A673 (cell line): Measurements from ENCODE around the gene RNF157. TPM values are rescaled to one million over a fixed set of nuclear protein-coding genes. Genes with fewer than 3 reads are reported as not detected.

ENCODE experiments used
- BruUV-seq: library from RNA; stranded (reverse); fragments of 400-500 nt; replicated peaks from 2 replicates; lab custom pipeline; 2021; lab: Mats Ljungman, UMichigan
- CTCF ChIA-PET: fragments of 300-600 bp; sonication (Branson Sonifier 250); formaldehyde crosslinking; loops from one replicate; lab custom pipeline; 2022; ENCODE audit warnings: antibody characterized with exemption; lab: Charles Lee
- POLR2A ChIA-PET: fragments of 300-600 bp; sonication (Branson Sonifier 250); formaldehyde crosslinking; loops from one replicate; lab custom pipeline; 2022; ENCODE audit warnings: antibody characterized with exemption; ENCODE audit not compliant: low non-redundant PET; lab: Charles Lee
- DNase-seq: peaks from one replicate; pipeline ENCODE4 v3.0.0-alpha.2; 2015; ENCODE audit warnings: low spot score
- H3K27ac ChIP-seq: fragments of 200-600 bp; sonication (generic); 2 replicates; pipeline ENCODE4 v1.5.1; 2016; ENCODE audit warnings: mixed run types, low read depth, mild to moderate bottlenecking, mixed read lengths, antibody characterized with exemption, low read length; ENCODE audit not compliant: poor library complexity, severe bottlenecking
- H3K27me3 ChIP-seq: fragments of 200-600 bp; sonication (generic); replicated peaks from 2 replicates; pipeline ENCODE4 v1.6.1; 2017; ENCODE audit warnings: mixed run types, low read depth, mild to moderate bottlenecking, mixed read lengths, antibody characterized with exemption, low read length; ENCODE audit not compliant: insufficient read depth, poor library complexity
- H3K36me3 ChIP-seq: fragments of 200-600 bp; sonication (generic); 2 replicates; pipeline ENCODE4 v1.6.1; 2016; ENCODE audit warnings: mixed run types, mild to moderate bottlenecking, mixed read lengths, antibody characterized with exemption, low read length; ENCODE audit not compliant: insufficient read depth, poor library complexity, severe bottlenecking
- H3K4me1 ChIP-seq: fragments of 200-600 bp; sonication (generic); 2 replicates; pipeline ENCODE4 v1.6.1; 2017; ENCODE audit warnings: mixed run types, mild to moderate bottlenecking, mixed read lengths, antibody characterized with exemption, low read length; ENCODE audit not compliant: insufficient read depth, poor library complexity, severe bottlenecking
- H3K4me3 ChIP-seq: fragments of 200-600 bp; sonication (generic); 2 replicates; pipeline ENCODE4 v1.5.1; 2016; ENCODE audit warnings: low read depth, mixed run types, mild to moderate bottlenecking, mixed read lengths, low read length; ENCODE audit not compliant: poor library complexity, severe bottlenecking
- H3K9me3 ChIP-seq: fragments of 200-600 bp; sonication (generic); 2 replicates; pipeline ENCODE4 v1.6.1; 2016; ENCODE audit warnings: mixed run types, low read depth, mild to moderate bottlenecking, mixed read lengths, antibody characterized with exemption, low read length; ENCODE audit not compliant: poor library complexity, severe bottlenecking
- CTCF ChIP-seq: fragments of 300-800, 200-600 bp; sonication (generic); conservative IDR thresholded peaks from 2 replicates; pipeline ENCODE4 v1.5.1; 2017; ENCODE audit warnings: low read depth, mild to moderate bottlenecking, antibody characterized with exemption, low read length, moderate library complexity, mixed read lengths
- EZH2 ChIP-seq: fragments of 200-600 bp; sonication (generic); IDR thresholded peaks from 2 replicates; pipeline ENCODE4 v1.6.1; 2017; ENCODE audit warnings: borderline replicate concordance, low read depth, mild to moderate bottlenecking, mixed read lengths, antibody characterized with exemption, low read length; ENCODE audit not compliant: poor library complexity, severe bottlenecking
- intact Hi-C: fragments of 100-400 bp; cut with micrococcal nuclease; formaldehyde crosslinking; loops from one replicate; pipeline ENCODE4 v1.10.0; 2022; ENCODE audit not compliant: unreplicated experiment
- total RNA-seq: library from RNA; stranded (reverse); gene quantifications from 2 replicates; pipeline ENCODE4 v1.2.3, GENCODE V29; 2021

Gene RNF157
- total RNA-seq, 1 experiment from 2014 or later: 0.56 TPM

- Histone ChIP-seq H3K27ac (no peak overlapping the region), H3K36me3 (no peaks in the 10 kb centered on the region), H3K4me1 (no peaks in the 10 kb centered on the region), H3K9me3 (no peaks in the 10 kb centered on the region), H3K27me3 (no peaks in the 10 kb centered on the region), H3K4me3 (no peak overlapping the region)
- intact Hi-C loops: no loop called here
- TF ChIP-seq CTCF: peak; percentile 47; the same call in 1 of the 2 replicates
- no peak for TF ChIP-seq EZH2
- POLR2A ChIA-PET: no interaction called here
- no TSS peak for BruUV-seq
- CTCF ChIA-PET: interaction anchor here (0.6 to 1.7 kb wide), 4 partner anchors 24 to 124 kb away, joined by 3 to 6 read pairs (median 4); partner anchors contain the start of gene CDK3
- DNase-seq: peak; percentile 56
These were observed 115.5 kb downstream of the RNF157 start for GRCh38 chr17:76124582-76125390.

GRCh38 chr17:76123749-76124581 lies 116.3 kb downstream of the RNF157 start:
- ChIA-PET CTCF (interaction anchor here (0.6 to 1.7 kb wide), 3 partner anchors 24 to 58 kb away, joined by 3 to 10 read pairs (median 4); no protein-coding TSS in a partner anchor), POLR2A (no interaction called here)
- intact Hi-C loops: no loop called here
- no peak overlapping the region for H3K4me3 ChIP-seq
- H3K9me3 ChIP-seq: no peaks in the 10 kb centered on the region
- TF ChIP-seq EZH2 (no peak), CTCF (no peak)
- DNase-seq: no peak
- BruUV-seq: no TSS peak
- no peaks in the 10 kb centered on the region for H3K36me3 ChIP-seq
- no peak overlapping the region for H3K27ac ChIP-seq
- H3K27me3 ChIP-seq: no peaks in the 10 kb centered on the region
- no peaks in the 10 kb centered on the region for H3K4me1 ChIP-seq

- ChIA-PET CTCF (interaction anchor here (1.6 kb wide), 1 partner anchor 59 kb away, joined by 10 read pairs; no protein-coding TSS in a partner anchor), POLR2A (no interaction called here)
- no peaks in the 10 kb centered on the region for H3K9me3 ChIP-seq
- H3K4me1 ChIP-seq: no peaks in the 10 kb centered on the region
- no peak overlapping the region for H3K27ac ChIP-seq
- no peak for DNase-seq
- no peak for TF ChIP-seq EZH2
- no peak for TF ChIP-seq CTCF
- H3K36me3 ChIP-seq: no peaks in the 10 kb centered on the region
- no TSS peak for BruUV-seq
- intact Hi-C loops: no loop called here
- no peak overlapping the region for H3K4me3 ChIP-seq
- H3K27me3 ChIP-seq: no peaks in the 10 kb centered on the region
These were observed 117.1 kb downstream of the RNF157 start for GRCh38 chr17:76123191-76123499.
